ENCODE measurements around the gene SLC35F1. TPM values are rescaled to one million over a fixed set of nuclear protein-coding genes. Genes with fewer than 3 reads are reported as not detected.

Gene SLC35F1
- total RNA-seq, 1 donor from 2014 or later: not detected

- no peak overlapping the region for H3K4me3 ChIP-seq (ENCODE audit: low read depth, low read length)
- no peak for DNase-seq (ENCODE audit: low read depth)
- no peak for TF ChIP-seq CTCF (conservative IDR thresholded peaks at IDR 0.05; ENCODE audit: low read depth, low read length)
Observed at GRCh38 chr6:118298476-118299427, 391.7 kb downstream of the SLC35F1 start.

GRCh38 chr6:118299457-118299856 lies 392.4 kb downstream of the SLC35F1 start:
- H3K4me3 ChIP-seq (ENCODE audit: low read depth, low read length): no peak overlapping the region
- TF ChIP-seq CTCF (conservative IDR thresholded peaks at IDR 0.05; ENCODE audit: low read depth, low read length): no peak
- DNase-seq (ENCODE audit: low read depth): no peak

DNA sequence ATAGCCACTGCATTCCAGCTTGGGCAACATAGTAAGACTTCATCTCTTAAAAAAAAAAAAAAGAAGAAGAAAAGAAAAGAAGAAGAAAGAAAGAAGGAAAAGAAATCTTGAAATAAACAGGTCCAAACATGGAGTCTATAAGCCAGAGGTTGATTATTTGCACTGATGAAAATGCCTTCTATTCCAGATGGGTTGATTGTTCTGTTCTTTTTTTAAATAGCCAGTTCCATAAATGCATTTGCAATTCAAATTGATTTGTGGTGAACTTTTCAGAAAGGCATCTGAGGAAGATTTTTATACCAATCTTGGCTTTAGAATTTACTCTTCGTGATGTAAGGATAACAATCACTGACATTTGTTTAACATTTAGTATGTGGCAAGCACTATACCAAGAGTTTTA lies 397.3 kb downstream of the SLC35F1 start:
- DNase-seq (ENCODE audit: low read depth): no peak
- no peak for TF ChIP-seq CTCF (conservative IDR thresholded peaks at IDR 0.05; ENCODE audit: low read depth, low read length)
- no peak overlapping the region for H3K4me3 ChIP-seq (ENCODE audit: low read depth, low read length)

- TF ChIP-seq CTCF (conservative IDR thresholded peaks at IDR 0.05; ENCODE audit: low read depth, low read length): no peak
- H3K4me3 ChIP-seq (ENCODE audit: low read depth, low read length): no peak overlapping the region
- no peak for DNase-seq (ENCODE audit: low read depth)
Observed at GRCh38 chr6:118305081-118305480, 398.0 kb downstream of the SLC35F1 start.

DNA sequence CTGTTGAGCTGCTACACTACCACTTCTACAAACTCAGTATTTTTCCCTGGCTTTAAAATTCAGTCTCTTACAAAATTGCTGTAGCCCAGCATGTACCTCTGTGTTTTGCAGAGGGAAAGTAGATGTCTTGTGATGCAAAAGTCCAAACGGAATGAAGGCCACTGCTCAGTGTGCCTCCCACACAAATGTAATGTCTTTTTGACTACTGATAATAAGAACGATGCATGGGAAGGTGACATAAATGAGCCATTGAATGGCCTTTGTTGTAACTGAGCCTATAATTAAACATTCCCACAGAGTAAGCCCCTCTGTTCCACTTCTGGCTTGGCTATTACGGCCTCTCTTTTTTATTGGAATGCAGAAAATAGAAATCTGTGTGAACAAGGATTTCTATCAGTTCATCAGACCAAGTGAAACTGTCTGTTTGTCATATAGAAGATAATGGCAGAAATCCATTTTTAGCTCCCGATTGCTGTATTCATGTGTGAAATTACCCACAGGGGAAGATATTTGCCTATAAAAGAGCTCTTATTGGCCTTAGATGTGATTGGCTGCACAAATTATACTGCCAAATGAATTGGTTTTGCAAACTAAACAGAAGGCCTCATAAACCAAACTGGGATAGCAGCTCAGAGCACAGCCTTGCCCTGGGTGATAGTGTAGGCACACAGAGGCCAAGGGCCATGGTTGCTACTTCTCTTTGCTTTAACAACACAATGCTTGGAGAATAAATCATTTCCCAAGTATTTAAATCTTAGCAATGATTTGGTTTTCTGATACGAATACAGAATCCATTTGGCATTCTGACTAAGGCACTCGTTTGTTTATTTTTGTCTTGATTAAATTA lies 399.6 kb downstream of the SLC35F1 start:
- TF ChIP-seq CTCF (conservative IDR thresholded peaks at IDR 0.05; ENCODE audit: low read depth, low read length): no peak
- H3K4me3 ChIP-seq (ENCODE audit: low read depth, low read length): no peak overlapping the region
- no peak for DNase-seq (ENCODE audit: low read depth)

DNA sequence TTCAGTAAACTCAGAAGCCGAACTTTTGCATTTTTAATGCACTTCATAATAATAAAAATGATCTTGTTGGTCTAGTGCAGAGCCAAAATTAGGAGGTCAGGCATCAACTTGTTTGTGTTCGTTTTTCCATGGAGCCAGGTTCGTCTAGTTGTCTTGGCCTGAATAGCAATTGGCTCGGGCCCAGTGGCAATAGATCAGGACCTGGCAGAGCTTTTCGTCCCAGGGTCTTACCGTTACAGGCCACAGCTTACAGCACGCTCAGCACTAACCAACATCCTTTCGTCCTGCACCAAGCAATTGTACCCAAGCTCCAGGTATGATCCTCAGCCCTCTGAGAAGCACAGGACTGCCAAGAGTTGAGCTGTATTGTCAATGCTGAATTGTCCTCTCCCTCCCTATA lies 400.5 kb downstream of the SLC35F1 start:
- TF ChIP-seq CTCF (conservative IDR thresholded peaks at IDR 0.05; ENCODE audit: low read depth, low read length): no peak
- no peak for DNase-seq (ENCODE audit: low read depth)
- H3K4me3 ChIP-seq (ENCODE audit: low read depth, low read length): no peak overlapping the region

Data from epithelial cell of proximal tubule (primary cell).